MCF 10A (cell line): ENCODE measurements around the gene STAG2. TPM values are rescaled to one million over a fixed set of nuclear protein-coding genes. Genes with fewer than 3 reads are reported as not detected.
A peak's percentile ranks its signal among the peaks of the same experiment; 100 is the strongest.

ENCODE experiments used
- BruUV-seq: library from RNA; stranded (reverse); fragments of 400-500 nt; replicated peaks from 2 replicates; lab custom pipeline; 2021; lab: Mats Ljungman, UMichigan
- CTCF ChIA-PET: fragments of 300-600 bp; sonication (Branson Sonifier 250); formaldehyde crosslinking; extraction: SDS; loops from one replicate; lab custom pipeline; 2021; ENCODE audit warnings: antibody characterized with exemption, inconsistent platforms; lab: Yijun Ruan, JAX
- POLR2A ChIA-PET: fragments of 300-600, 350-650 bp; sonication (Branson Sonifier 250); formaldehyde crosslinking; extraction: SDS; loops from one replicate; lab custom pipeline; 2020; ENCODE audit warnings: antibody characterized with exemption, inconsistent platforms; lab: Yijun Ruan, JAX
- DNase-seq: peaks from one replicate; pipeline ENCODE4 v3.0.0-alpha.2; 2018; ENCODE audit not compliant: unreplicated experiment
- H3K27ac Mint-ChIP-seq: one replicate; pipeline ENCODE4 v1.8.0; 2022; ENCODE audit warnings: mild to moderate bottlenecking, low read depth, mixed read lengths; ENCODE audit not compliant: unreplicated experiment
- H3K27me3 Mint-ChIP-seq: one replicate; pipeline ENCODE4 v1.8.0; 2022; ENCODE audit warnings: mixed read lengths; ENCODE audit not compliant: insufficient read depth, unreplicated experiment
- H3K36me3 Mint-ChIP-seq: one replicate; pipeline ENCODE4 v1.8.0; 2022; ENCODE audit warnings: mild to moderate bottlenecking, moderate library complexity, mixed read lengths; ENCODE audit not compliant: insufficient read depth, unreplicated experiment
- H3K4me1 Mint-ChIP-seq: one replicate; pipeline ENCODE4 v1.8.0; 2022; ENCODE audit warnings: mixed read lengths; ENCODE audit not compliant: insufficient read depth, unreplicated experiment
- H3K4me3 Mint-ChIP-seq: one replicate; pipeline ENCODE4 v1.8.0; 2022; ENCODE audit warnings: mild to moderate bottlenecking, moderate library complexity, mixed read lengths; ENCODE audit not compliant: unreplicated experiment
- H3K9me3 Mint-ChIP-seq: one replicate; pipeline ENCODE4 v1.8.0; 2022; ENCODE audit warnings: mixed read lengths; ENCODE audit not compliant: unreplicated experiment
- intact Hi-C: fragments of 100-400 bp; cut with micrococcal nuclease; formaldehyde crosslinking; loops from 2 replicates; pipeline ENCODE4 v1.14.1; 2022
- total RNA-seq: library from RNA; stranded (reverse); gene quantifications from 2 replicates; pipeline ENCODE4 v1.2.3, GENCODE V29; 2022
- TF ChIP-seq, protein P1 (sequence below): fragments of 200-600 bp; IDR thresholded peaks from one replicate; pipeline ENCODE4 v1.8.0; 2022; ENCODE audit warnings: antibody characterized with exemption, mild to moderate bottlenecking; ENCODE audit not compliant: unreplicated experiment

STAG2 gene
- total RNA-seq, 1 experiment from 2014 or later: 80.7 TPM

DNA sequence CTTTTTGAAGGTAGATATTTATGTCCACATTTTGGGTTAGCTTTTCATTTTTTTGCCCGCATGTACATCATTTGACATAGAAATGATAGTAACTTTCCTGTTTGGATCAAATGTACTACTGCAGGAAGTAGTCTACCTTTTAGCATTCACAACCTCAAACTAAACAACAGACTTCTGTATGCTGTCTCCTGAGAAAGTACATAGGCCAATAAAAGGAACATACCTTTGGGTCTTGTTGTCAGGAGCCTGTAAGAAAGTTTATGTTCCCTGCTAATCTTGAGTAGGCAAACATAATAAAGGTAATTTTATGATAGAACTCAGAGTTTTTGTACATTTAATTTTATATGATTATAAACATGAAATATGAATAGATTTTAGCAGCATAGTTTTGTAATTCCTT lies 54.2 kb downstream of the STAG2 start:
- CTCF ChIA-PET: interaction anchor here (0.6 to 1.2 kb wide), 3 partner anchors 14 to 1518 kb away, joined by 3 to 5 read pairs (median 3); no protein-coding TSS in a partner anchor

DNA sequence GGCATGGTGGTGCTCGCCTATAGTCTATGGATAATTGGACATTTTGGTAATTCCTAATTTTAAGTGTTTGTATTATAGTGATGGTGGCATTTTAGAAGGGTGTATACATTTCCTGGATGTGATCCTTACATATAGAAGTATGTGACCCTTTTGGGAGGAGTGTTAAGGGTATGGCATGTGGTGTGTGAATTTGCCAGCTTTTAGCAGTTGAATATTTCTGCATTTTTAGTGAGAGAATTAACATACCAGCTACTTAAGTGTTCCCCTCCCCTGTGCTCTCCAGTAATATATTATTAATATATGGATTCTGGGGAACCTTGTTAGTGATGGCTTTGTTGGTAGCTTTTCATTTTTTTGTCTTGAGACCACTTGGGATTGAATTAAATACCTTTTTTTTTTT lies 55.3 kb downstream of the STAG2 start:
- intact Hi-C loops: no loop called here
- Mint-ChIP-seq H3K27me3 (no peaks in the 10 kb centered on the region), H3K27ac (no peak overlapping the region), H3K4me3 (no peak overlapping the region), H3K36me3 (peaks cover 4% of the 10 kb centered on the region), H3K4me1 (peaks cover 10% of the 10 kb centered on the region), H3K9me3 (no peaks in the 10 kb centered on the region)
- TF ChIP-seq, protein P1, sequence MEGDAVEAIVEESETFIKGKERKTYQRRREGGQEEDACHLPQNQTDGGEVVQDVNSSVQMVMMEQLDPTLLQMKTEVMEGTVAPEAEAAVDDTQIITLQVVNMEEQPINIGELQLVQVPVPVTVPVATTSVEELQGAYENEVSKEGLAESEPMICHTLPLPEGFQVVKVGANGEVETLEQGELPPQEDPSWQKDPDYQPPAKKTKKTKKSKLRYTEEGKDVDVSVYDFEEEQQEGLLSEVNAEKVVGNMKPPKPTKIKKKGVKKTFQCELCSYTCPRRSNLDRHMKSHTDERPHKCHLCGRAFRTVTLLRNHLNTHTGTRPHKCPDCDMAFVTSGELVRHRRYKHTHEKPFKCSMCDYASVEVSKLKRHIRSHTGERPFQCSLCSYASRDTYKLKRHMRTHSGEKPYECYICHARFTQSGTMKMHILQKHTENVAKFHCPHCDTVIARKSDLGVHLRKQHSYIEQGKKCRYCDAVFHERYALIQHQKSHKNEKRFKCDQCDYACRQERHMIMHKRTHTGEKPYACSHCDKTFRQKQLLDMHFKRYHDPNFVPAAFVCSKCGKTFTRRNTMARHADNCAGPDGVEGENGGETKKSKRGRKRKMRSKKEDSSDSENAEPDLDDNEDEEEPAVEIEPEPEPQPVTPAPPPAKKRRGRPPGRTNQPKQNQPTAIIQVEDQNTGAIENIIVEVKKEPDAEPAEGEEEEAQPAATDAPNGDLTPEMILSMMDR: no peak
- ChIA-PET POLR2A (interaction anchor here (0.7 to 2.6 kb wide), 2 partner anchors 54 to 94 kb away, joined by 4 to 7 read pairs; no protein-coding TSS in a partner anchor), CTCF (interaction anchor here (0.6 to 1.2 kb wide), 2 partner anchors 13 to 46 kb away, joined by 3 to 5 read pairs; no protein-coding TSS in a partner anchor)
- no TSS peak for BruUV-seq
- no peak for DNase-seq

More for the DNA sequence above, 54.2 kb downstream of the STAG2 start:
- DNase-seq: no peak
- H3K27me3 Mint-ChIP-seq: no peaks in the 10 kb centered on the region
- no TSS peak for BruUV-seq
- no peaks in the 10 kb centered on the region for H3K9me3 Mint-ChIP-seq
- no peak overlapping the region for H3K27ac Mint-ChIP-seq
- POLR2A ChIA-PET: no interaction called here
- peaks cover 10% of the 10 kb centered on the region for H3K4me1 Mint-ChIP-seq
- intact Hi-C loops: no loop called here
- H3K4me3 Mint-ChIP-seq: no peak overlapping the region
- no peaks in the 10 kb centered on the region for H3K36me3 Mint-ChIP-seq
- TF ChIP-seq, protein P1: no peak

DNA sequence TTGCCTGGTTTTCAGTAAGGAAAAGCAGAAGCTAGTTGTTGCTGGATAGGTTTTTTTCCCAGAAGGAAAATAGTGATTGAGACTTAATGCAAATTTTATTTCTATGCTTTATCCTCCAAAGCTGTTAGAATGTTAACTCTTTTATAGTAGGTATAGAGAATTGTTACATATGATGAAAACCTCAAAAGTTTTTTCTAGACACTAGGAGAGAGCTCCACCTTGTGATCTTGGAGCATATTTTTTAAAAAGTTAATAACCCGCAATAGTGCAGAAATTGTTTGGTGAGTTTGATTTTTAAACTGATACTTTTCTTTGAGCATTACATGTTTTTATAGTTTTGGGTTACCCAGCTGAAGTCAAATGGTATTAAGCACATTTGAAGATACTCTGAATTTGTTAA lies 56.5 kb downstream of the STAG2 start:
- Mint-ChIP-seq H3K27ac (no peak overlapping the region), H3K9me3 (no peaks in the 10 kb centered on the region), H3K36me3 (peaks cover 4% of the 10 kb centered on the region), H3K4me1 (peaks cover 9% of the 10 kb centered on the region), H3K27me3 (no peaks in the 10 kb centered on the region), H3K4me3 (no peak overlapping the region)
- BruUV-seq: no TSS peak
- no peak for DNase-seq
- TF ChIP-seq, protein P1: peak; percentile 13
- CTCF ChIA-PET: interaction anchor here (0.5 to 0.9 kb wide), 5 partner anchors 34 to 184 kb away, joined by 3 to 6 read pairs (median 3); no protein-coding TSS in a partner anchor
- intact Hi-C loops: no loop called here
- POLR2A ChIA-PET: interaction anchor here (0.9 to 2.6 kb wide), 2 partner anchors 55 to 60 kb away, joined by 4 to 7 read pairs; no protein-coding TSS in a partner anchor

DNA sequence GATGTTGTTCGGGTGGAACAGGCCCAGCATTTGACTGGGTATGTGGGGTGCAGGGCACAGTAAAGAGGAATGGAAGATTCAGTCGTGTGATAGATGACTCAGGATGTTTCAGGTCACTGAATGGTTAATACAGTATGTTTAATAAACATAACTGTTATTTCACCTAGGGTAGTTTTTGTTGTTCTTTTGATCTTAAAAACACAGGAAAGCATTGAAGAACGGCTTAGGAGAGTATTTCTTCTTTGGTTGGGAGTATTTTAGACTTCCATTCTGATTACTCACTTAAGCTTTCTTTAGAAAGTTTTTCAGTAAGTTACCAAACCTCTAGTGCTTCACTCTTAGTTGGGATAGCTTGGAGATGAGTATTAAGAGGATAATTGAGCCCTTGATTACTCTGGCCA lies 62.3 kb downstream of the STAG2 start:
- Mint-ChIP-seq H3K27ac (peak overlapping the region; percentile 41), H3K36me3 (peaks cover 15% of the 10 kb centered on the region), H3K4me1 (peaks cover 6% of the 10 kb centered on the region), H3K4me3 (no peak overlapping the region), H3K27me3 (no peaks in the 10 kb centered on the region), H3K9me3 (no peaks in the 10 kb centered on the region)
- intact Hi-C loops: no loop called here
- no peak for DNase-seq
- ChIA-PET CTCF (no interaction called here), POLR2A (no interaction called here)
- no TSS peak for BruUV-seq
- TF ChIP-seq, protein P1: no peak
